NCI-H2196 (cell line): Measurements from ENCODE around the gene STMN1.

Source experiments
- DNase-seq: peaks from one replicate; lab custom pipeline; 2025; ENCODE audit not compliant: unreplicated experiment; lab: John Stamatoyannopoulos, UW

Gene STMN1

DNA sequence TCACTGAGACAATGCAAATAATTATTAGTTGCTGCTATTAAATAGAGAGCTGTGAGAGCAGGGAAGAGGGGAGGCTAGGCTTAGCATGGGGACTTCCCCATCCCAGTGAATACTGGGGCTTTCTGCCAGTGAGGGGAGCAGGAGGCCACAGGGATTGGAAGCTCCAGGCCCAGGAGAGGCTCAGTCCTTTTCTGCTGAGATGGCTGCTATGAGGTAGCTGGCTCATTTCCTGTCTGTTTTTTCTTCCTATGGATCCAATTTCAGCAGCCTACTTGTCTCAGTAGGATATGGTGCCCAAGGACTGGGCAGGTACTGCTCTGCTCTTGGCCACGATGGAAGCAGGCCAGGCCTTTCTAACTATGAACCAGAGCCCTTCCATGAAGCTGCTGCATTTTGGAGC, 10.0 kb downstream of the STMN1 start:
- peak; percentile 43 for DNase-seq

DNA sequence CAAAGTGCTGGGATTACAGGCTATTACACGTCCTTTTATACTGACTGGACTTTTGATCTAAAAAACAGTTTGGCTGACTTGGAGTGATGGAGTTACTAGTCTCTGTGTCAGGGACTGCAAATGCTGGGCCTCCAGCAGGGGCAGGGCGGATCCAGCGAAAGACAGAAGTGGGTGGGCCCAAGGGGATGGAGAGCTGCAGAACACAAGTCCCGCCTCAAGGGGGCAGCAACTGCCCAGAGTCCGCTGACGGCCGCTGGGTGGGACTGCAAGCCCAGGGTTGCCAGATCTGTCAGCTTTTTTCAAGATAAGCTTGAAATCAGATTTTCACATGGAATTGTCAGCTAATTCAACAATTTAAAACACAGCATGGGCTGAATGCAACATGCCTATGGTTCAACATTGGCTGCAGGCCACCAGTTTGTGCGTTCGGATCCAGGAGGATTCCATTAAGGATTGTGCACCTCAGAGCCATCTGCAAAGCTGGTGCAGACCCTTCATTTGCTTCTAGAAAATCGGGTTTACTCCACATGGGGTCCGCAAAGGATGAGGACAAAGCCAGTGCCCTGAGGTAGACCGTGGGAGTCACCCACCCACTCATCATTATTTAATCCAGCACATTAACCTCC, 10.7 kb downstream of the STMN1 start:
- peak; percentile 87 for DNase-seq

DNA sequence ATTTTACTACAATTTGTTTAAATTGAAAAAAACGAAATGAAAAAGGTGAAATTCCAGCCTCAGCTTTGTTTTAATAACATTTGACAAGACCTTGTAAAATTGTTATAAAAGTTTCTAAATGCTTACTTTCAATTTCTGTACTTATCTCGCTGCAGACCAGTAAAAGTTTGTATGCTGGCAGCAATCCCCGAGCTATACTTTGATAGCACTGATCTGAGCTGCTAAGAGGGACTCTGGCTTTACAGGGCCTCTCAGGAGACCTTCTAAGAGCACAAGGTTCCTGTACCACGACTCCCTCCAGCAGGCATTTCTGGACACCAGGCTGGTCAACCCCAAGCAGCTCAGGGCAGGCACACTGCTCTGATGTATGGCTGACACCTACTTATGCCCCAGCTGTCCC, 13.1 kb downstream of the STMN1 start:
- DNase-seq = no peak

DNA sequence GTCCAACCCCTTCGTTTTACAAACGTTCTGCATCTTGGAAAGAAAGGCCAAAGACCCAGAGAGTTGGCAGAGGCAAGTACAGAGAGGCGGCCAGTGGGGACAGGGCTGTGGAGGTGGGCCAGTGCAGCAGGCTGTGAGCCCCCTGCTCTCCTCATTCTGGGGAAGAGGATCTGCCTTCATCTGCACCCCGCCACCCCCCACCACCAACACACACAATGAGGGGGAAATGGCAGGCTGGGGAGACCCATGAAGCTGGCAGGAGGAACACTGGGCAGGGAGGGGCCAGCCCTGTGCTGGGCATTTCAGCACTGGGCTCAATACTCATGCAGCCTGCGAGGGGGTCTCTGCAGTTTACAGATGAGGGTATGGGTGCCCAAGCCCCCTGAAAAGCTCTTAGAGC, 14.6 kb downstream of the STMN1 start:
- no peak for DNase-seq

DNA sequence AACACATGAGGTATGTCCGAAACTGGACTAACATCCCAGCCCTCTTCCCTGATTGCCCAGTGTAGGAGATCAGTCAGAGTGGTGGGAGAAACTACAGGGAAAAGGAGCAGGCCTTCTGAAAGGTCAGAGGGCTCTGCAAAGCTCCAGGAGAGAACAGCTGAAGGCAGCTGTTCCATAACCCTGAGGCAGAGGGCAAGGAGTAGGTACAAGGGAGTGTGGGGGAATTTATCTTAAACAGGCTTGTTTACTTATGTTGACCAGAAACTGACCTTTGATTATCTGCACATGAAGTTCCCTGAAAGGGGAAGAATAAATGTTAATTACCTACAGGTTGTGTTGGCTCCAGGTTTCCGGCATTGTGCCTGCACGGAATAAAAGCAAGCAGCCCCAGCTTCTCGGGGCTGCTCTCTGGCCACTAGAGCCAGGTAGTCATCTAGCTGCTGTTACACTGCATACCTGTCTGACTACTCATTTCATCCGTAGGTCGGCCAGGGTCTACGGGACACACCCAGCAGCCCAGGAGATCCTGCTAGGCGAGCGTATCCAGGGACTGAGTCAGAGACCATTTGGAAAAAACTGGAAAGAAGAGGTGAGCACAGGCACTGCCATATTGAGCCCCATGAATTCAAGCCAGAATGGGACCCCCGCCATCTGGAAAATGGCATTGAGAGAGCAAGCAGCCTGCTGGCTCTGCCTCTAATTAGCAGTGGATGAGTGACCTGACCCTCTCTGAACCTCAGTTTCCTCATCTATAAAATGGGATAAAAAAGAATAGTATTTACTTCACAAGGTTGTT, 15.8 kb downstream of the STMN1 start:
- DNase-seq = peak; percentile 39

DNA sequence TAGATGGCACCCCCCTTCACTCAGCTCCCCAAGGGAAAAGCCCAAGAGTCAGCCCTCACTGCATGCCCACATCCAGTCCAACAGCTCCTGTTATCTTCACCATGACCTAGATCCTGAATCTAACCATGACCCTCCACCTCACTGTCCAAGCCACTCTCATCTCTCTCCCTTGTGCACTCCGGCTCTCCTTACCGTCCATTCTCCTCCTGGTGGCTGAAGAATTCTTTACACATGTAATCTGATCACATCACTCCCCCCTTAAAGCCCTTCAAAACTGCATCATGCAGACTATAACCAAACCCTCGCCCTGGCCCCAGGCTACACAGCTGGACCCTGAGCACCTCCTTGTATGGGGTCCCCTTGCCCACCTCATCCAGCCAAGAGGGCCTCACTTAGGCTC, 16.7 kb downstream of the STMN1 start:
- DNase-seq = peak; percentile 83

DNA sequence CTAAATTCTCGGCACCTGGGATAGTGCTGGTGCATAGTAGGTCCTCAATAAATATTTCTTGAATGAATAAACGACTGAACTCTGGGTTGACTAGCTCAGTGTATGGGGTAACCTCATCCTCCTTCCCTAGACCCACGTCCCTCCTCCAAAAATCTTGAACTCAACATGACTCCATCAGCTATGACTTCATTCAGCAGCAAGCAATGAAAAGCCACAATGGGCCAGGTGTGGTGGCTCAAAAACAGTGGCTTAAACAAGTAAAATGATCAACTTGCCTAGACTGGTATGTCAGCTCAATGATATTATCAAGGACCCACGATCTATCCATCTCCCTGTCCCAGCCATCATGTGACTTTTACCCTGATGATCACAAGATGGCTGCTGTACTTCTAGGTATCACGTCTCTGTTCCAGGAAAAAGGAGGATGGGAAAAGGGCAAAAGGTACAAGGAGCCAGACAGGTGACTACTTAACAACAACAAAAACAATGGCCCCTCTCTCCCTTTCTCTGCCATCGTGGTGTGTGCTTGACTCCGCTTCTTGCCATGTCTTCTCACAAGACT, 17.7 kb downstream of the STMN1 start:
- no peak for DNase-seq

DNA sequence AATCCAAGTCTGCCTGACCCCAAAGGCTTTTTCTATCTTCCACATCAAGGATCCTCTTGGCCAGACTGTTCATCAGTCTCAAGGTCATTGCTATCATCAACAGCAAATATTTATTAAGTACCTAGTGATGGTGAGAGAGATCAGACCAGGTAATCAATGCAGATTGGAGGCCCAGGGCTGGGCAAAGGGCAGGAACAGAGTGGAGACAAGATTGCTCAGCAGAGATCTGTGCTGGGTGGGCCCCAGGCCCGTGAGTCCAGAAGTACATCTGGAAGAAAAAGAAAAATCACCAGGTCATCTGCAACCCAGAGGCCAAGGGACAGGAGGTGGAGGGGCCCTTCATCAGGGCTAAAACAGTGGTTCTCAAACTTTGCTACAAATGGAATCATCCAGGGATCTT, 20.6 kb downstream of the STMN1 start:
- no peak for DNase-seq

DNA sequence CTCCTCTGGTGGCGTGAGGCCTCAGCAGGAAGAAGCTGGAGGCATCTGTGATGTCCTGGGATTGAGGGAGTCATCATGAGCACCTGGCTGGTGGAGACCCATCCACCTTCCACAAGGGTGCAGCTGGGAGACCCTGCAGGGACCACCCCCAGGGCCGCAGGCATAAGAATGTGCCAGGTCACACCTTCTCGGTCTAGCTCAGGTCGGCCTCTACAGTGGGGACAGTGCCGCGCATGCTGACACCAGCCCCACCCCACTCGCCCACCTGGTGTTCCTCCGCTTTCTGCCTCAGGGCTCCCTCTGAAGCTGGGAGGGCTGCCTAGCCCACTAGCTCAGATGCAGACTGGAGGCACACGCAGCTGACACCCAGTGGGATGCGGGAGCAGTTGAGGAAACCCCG, 25.0 kb downstream of the STMN1 start:
- no peak for DNase-seq

DNA sequence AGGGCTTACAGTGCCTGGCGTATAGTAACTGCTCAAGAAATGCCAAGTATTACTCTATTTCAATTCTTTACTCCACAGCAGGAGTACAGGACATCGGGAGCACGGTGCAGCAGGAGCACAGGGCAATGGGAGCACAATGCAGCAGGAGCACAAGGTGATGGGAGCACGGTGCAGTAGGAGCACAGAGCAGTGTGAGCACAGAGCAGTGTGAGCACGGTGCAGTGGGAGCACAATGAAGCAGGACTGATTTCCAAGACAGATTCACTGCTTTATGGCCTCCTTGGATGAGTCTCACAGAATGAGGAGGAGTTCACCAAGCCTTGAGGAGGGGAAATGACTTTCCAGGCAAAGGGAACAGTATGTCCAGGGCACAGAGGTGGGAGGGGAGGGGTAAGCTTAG, 25.7 kb downstream of the STMN1 start:
- no peak for DNase-seq

DNA sequence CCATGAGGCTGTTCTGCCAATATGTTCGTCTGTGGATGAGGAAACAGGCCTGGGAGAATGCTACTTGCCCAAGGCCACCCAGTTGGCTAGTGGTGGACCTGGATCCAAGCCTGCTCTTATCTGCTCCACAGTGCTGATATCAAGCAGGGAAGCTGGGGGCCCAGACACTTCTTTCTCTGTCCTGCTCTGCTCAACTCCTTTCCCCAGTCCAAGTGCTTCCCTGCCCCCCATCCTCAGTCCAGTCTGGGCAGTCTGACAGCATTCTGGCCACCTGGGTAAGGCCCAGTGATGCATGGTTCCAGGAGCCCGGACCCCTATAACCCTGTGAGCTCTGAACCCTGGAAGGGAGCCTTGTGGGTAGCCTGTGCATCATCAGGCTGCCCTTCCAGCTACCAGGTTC, 26.5 kb downstream of the STMN1 start:
- DNase-seq = no peak

DNA sequence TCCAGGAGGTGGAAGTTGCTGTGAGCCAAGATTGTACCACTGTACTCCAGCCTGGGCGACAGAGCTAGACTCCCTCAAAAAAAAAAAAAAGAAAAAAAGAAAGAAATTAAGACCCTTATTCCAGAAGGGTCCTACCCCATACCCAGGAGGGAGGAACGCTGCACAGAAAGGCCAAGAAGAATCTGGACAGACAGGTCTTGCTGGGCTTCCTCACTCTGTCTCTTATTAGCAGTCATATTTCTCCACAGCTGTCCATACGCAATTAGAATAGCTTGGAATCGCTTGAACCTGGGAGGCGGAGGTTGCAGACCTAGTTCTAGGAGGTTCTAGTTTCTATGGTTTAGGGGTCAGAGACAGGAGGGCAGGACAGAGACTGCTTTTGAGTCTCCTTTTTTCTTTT, 27.5 kb downstream of the STMN1 start:
- DNase-seq = no peak

DNA sequence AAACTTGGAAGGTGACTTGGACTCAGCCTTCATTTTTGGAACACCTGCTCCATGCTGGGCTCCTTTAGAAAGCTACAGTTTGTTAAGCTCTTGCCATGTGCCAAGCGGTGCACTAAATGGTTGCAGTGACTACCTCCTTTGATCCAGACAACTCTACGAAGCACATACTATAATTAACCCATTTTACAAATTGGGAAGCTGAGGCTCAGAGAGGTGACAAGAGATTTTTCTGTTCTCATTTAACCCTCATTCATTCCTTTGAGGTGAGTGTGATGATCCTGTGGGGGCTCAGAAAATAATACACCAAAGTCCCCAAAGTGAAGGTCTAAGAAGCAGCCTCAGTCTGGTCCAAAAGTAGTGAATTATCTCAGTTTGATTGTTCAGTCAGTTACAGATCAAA, 29.1 kb downstream of the STMN1 start:
- DNase-seq = no peak

DNA sequence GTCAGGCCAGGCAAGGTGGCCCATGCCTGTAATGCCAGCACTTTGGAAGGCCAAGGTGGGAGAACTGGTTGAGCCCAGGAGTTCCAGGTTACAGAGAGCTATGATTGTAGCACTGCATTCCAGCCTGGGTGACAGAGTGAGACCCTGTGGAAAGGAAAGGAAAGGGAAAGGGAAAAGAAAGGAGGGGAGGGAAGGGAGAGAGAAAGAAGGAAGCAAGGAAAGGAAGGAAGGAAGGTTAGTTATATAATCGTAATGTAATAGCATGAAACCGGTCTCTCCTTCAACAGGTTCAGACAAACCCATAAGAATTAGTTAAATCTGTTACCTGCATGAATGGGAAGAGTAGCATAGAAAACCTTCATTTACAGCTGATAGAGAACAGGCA, 29.5 kb downstream of the STMN1 start:
- DNase-seq = no peak

DNA sequence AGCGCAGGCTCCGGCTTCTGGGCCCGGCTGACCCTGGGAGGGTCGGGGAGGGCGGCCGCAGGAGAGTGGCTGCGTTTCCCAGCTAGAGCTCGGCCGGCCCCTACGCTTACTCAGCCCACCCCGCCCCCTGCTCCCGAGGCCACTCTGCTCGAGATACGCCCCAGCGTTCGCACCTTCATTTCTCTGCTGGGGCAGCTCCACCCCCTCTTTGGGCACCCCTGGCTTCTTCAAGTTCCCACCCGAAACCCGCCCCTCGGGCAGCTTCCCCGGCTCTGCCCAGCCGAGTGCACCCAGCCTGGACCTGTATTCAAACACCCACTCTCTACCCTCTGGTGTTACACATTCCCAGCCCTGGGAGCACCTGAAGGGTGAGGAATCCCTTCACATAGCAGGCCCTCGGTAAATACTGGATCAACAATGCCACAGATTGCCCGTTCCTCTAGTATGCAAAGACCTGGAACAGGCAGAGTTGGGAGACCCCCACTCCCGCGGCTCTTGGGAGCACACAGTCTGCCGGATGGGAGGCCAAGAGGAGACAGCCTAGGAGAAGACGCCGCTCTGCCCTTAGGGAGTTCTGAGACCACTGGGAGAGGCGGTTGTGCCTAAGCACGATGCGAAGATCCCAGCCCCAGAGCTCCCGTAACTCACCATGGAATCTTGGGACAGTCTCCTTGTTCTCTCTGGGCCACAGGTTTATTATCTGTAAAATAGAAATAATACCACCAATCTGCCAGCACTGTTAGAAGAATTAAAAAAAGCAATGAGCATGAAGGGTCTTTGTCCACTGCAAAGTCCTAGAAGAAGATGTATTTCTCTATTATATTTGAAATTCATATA, 30.1 kb downstream of the STMN1 start:
- DNase-seq = no peak

DNA sequence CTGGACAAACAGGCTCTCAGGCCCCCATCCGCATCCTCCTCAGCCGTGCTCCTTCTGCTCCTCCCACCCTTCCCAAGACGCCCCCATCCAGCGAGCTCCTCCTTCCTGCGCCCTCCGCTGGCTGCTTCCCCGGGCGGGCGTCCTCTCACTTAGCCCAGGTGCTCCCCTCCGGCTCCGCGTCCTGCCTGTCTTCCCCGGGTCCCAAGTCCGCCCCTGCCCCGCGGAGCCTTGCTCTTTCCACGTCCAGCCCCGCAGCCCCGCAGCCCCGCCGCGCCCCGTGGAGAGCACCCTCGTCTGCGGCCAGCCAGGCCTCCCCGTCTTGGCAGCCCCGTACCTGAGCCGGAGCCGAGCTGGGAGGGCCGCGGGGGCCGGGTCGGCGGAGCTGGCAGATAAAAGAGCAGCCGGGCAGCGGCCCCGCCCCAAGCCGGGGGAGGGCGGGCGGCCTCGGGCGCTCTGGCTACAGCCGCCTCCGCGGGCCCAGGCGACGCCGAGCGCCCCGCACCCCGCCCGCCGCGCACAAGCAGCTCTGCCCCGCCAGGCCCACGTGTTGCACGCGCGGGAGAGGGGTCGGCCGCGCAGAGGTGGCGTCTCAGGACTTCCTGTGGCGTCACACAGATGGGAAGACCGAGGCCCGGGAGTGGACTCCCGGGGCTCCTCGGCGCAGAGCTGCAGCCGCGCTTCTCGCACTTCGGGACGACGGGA, 30.9 kb downstream of the STMN1 start, which contains the start of gene PAQR7:
Gene PAQR7, minus strand, starts transcription at position 555 of the 702 bp plus-strand sequence. CDS start 11,869 bp downstream, outside the sequence.
- peak; percentile 81 for DNase-seq

DNA sequence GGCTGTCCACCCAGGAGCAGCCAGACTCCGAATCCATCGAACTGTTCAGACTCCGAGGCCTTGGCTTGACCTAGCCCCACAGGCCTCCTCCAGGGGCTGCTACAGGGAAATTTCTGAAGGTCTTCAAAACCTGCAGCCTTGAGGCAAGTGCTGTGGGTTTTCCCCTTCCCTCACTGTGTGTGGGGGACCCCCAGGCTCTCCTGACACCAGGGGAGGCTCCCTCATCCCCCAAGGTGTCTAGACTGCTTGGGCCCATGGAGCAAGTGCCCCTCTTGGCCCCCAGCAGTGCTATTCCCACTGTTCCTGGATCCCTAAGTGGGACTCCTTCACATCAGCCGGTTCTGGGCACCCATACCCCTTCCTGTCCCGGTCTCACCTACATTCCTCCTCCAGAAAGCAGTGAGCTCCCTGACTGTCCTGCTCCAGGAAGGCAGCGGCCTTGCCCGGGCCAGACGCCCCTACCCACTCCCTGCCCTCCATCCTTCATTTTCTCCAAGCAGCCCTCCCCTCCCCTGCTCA, 31.5 kb downstream of the STMN1 start:
- DNase-seq = no peak

DNA sequence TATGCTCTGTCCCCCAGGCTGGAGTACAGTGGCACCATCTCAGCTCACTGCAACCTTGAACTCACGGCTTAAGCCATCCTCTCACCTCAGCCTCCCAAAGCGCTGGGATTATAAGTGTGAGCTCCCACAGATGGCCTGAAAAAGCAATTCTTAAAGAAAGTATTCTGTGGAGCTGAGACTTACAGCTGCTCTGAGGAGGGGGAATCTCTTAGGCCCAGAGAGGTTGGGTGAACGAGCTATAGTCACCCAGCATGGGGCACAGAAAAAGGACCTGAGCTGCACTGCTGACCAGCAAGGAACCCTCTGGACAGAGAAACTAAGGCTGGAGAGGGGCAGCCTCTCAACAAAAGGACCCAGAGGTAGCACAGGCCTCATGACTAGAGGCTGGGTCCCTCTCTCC, 32.0 kb downstream of the STMN1 start:
- DNase-seq = no peak

DNA sequence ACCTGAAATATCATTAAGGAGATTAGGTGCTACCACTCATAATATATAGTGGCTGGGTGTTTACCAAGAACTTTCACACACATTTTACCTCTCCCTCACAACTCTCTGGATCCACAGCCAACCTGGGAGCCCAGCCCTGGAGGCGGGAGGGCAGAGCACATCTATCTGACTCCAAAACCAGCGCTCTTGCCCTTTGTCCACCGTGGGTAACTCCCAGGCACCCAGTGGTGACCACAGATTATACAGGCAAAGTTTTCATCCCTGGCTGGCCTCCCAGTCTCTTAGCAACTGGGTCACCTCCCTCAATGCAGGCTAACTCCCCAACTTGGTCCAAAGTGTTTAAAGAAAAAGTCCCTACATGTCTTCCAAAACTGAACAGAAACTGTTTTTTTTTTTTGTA, 33.1 kb downstream of the STMN1 start:
- no peak for DNase-seq

DNA sequence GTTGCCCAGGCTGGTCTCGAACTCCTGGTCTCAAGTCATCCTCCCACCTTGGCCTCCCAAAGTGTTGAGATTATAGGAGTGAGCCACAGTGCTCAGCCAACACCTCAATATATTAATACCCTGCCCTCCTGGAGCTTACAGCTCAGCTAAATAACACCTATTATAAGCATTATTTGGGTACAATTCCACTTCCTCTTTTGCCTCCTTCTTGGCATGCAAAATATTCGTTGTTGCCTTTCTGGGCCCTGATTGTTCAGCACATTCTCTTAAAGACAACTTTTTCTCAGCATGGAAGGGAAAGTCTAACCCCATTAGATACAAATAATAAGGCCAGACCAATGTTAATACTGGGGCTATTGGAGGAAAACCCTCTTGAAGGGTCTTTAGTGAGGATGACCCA, 33.5 kb downstream of the STMN1 start:
- DNase-seq = no peak
